Subcutaneous abdominal adipose tissue (tissue), 5 donors: Measurements from ENCODE around the gene SCAF8.

Experiments used
- H3K27ac ChIP-seq: one replicate; pipeline ENCODE4 v1.7.0; 2013; ENCODE audit warnings: low read depth, mild to moderate bottlenecking, inconsistent platforms, low read length, moderate library complexity
- H3K27me3 ChIP-seq, 5 donors: one replicate each; pipeline ENCODE4 v1.7.0; 2013; ENCODE audit warnings: low read length in 5 of 5, inconsistent platforms in 1 of 5; ENCODE audit not compliant: control insufficient read depth in 5 of 5, insufficient read depth in 4 of 5
- H3K36me3 ChIP-seq, 5 donors: one replicate each; pipeline ENCODE4 v1.7.0; 2013; ENCODE audit warnings: low read length in 5 of 5; ENCODE audit not compliant: control insufficient read depth in 5 of 5, insufficient read depth in 5 of 5
- H3K4me1 ChIP-seq, 5 donors: one replicate each; pipeline ENCODE4 v1.7.0; 2013; ENCODE audit warnings: low read length in 5 of 5, mild to moderate bottlenecking in 3 of 5, moderate library complexity in 1 of 5; ENCODE audit not compliant: control insufficient read depth in 5 of 5, insufficient read depth in 5 of 5
- H3K4me3 ChIP-seq, 5 donors: one replicate each; pipeline ENCODE4 v1.7.0; 2013; ENCODE audit warnings: low read length in 5 of 5, low read depth in 1 of 5
- H3K9ac ChIP-seq, 5 donors: one replicate each; pipeline ENCODE4 v1.7.0; 2013; ENCODE audit warnings: low read length in 5 of 5, mild to moderate bottlenecking in 4 of 5, moderate library complexity in 3 of 5
- H3K9me3 ChIP-seq, 5 donors: one replicate each; pipeline ENCODE4 v1.7.0; 2013; ENCODE audit warnings: low read length in 5 of 5; ENCODE audit not compliant: control insufficient read depth in 5 of 5
- donor health status: healthy.
- donor health status: healthy.
- donor health status: healthy.
- donor health status: healthy.
- donor health status: healthy.

Gene SCAF8

DNA sequence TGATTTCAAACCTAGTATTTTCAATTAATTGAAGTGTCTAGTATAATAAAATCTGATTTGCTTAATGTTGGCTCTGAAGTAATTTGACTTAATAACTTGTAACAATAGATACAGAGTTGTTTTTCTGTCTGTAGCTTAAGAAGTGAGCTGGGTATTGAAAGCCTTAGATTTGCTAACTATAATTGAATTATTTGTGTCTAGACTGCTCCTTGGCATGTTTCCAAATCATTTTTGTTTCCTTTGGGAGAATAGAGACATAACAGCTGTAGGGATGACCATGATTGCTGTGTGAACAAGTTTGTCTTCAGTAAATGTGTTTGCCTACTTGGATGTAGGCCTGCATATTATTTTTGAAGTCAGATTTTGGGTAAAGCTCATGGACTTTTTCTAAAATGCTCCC lies 115.4 kb downstream of the SCAF8 start:
- Histone ChIP-seq H3K27me3 (no peaks in the 10 kb centered on the region), H3K27ac (no peak overlapping the region), H3K4me1 (peaks cover 0 to 10% (median 5%) of the 10 kb centered on the region in 5 donors), H3K4me3 (no peak overlapping the region), H3K9ac (no peak overlapping the region), H3K36me3 (peaks cover 0 to 11% (median 3%) of the 10 kb centered on the region in 5 donors), H3K9me3 (no peaks in the 10 kb centered on the region)

DNA sequence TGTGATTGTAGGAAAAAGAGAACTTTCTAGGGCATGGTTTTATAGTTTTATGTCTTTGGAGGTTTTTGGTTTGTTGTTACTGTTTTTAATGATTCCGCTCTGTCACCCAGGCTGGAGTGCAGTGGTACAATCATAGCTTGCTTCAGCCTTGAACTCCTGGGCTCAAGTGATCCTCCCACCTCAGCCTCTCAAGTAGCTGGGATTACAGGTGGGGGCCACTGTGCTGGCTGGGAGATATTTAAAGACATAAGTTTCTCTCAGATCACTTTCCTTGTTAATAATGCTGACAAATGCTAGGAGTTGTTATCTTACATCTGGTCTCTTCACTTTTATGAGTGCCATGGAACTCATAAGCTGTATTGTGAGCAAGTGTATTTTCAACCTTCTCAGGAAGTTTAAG lies 116.3 kb downstream of the SCAF8 start:
- H3K4me1 ChIP-seq: peaks cover 0 to 10% (median 5%) of the 10 kb centered on the region in 5 donors
- no peaks in the 10 kb centered on the region for H3K9me3 ChIP-seq
- no peak overlapping the region for H3K4me3 ChIP-seq

DNA sequence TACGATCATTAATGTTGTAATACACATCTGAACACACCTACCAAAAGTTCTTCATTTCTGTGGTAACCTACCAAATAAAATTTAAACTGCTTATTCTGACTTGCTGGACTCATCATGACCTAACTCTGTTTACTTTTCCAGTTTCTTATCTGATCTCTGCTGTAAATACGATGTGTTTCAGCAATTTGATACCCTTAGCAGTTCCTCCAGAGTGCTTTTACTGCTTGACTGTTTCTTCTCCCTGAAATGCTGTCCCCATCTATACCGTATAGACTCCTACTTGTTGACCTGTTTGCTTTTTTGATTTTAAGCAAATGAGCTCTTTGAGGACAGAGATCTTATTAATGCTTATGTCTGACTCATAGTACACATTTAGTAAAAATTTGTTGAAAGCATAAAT lies 119.5 kb downstream of the SCAF8 start:
- no peaks in the 10 kb centered on the region for H3K27me3 ChIP-seq
- H3K4me1 ChIP-seq: peaks cover 0 to 10% (median 5%) of the 10 kb centered on the region in 5 donors
- no peak overlapping the region for H3K27ac ChIP-seq
- H3K36me3 ChIP-seq: peaks cover 0 to 11% (median 2%) of the 10 kb centered on the region in 5 donors
- no peak overlapping the region for H3K4me3 ChIP-seq
- H3K9me3 ChIP-seq: no peaks in the 10 kb centered on the region
- H3K9ac ChIP-seq: no peak overlapping the region

More for the DNA sequence above, 116.3 kb downstream of the SCAF8 start:
- Histone ChIP-seq H3K27ac (no peak overlapping the region), H3K9ac (no peak overlapping the region), H3K27me3 (no peaks in the 10 kb centered on the region), H3K36me3 (peaks cover 0 to 11% (median 3%) of the 10 kb centered on the region in 5 donors)

DNA sequence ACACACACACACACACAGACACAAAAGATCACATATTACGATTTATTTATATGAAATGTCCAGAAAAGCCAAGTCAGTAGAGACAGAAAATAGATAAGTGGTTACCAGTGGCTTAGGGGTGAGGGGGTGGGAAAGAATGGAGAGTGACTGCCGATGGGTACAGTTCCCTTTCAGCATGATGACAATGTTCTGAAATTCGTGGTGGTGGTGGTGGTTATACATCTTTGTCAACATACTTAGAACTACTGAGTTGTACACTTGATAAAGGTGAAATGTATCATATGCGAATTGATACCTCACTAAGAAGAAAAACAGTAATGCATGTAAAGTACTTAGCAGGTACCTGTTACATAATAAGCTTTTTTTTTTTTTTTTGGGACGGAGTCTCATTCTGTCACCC lies 124.3 kb downstream of the SCAF8 start:
- no peaks in the 10 kb centered on the region for H3K9me3 ChIP-seq
- no peaks in the 10 kb centered on the region for H3K4me1 ChIP-seq
- no peaks in the 10 kb centered on the region for H3K27me3 ChIP-seq
- no peak overlapping the region for H3K27ac ChIP-seq
- peaks cover 0 to 6% (median 0%) of the 10 kb centered on the region in 5 donors for H3K36me3 ChIP-seq
- no peak overlapping the region for H3K9ac ChIP-seq
- H3K4me3 ChIP-seq: no peak overlapping the region

DNA sequence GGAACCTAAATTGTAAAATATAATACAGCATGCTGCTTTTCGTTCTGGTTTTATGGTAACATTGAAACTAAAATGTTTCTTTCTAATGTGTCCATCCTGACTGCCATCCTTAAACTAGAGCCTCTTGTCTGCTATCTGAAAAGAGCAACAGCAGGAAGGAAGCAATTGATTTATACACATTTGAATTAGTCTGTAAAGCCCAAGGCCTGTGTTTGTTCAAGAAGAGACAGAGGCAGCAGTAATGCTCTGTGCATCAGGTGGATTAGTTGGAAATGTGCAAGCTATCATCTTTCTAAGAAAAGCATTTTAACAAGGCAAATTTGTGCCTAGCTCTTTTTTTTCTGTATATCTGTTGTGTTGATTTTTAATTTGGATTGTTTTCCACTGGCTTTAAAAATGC lies 128.6 kb downstream of the SCAF8 start:
- no peaks in the 10 kb centered on the region for H3K9me3 ChIP-seq
- no peak overlapping the region for H3K27ac ChIP-seq
- peaks cover 0 to 2% (median 0%) of the 10 kb centered on the region in 5 donors for H3K36me3 ChIP-seq
- no peaks in the 10 kb centered on the region for H3K27me3 ChIP-seq
- H3K4me1 ChIP-seq: peaks cover 0 to 3% (median 0%) of the 10 kb centered on the region in 5 donors
- H3K9ac ChIP-seq: no peak overlapping the region
- no peak overlapping the region for H3K4me3 ChIP-seq

DNA sequence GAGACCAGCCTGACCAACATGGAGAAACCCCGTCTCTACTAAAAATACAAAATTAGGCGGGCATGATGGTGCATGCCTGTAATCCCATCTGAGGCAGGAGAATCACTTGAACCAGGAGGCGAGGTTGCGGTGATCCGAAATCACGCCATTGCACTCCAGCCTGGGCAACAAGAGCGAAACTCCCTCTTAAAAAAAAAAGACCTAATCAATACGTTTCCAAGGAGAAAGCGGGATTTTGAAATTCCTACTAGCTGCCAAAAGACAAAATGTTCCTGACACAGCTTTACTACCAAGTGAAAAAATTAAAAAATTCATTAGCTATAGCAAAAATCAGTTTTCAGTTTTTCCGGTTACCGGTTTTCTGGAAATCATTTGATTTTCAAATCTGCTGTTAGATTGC lies 129.3 kb downstream of the SCAF8 start:
- peaks cover 0 to 3% (median 0%) of the 10 kb centered on the region in 5 donors for H3K4me1 ChIP-seq
- no peak overlapping the region for H3K27ac ChIP-seq

DNA sequence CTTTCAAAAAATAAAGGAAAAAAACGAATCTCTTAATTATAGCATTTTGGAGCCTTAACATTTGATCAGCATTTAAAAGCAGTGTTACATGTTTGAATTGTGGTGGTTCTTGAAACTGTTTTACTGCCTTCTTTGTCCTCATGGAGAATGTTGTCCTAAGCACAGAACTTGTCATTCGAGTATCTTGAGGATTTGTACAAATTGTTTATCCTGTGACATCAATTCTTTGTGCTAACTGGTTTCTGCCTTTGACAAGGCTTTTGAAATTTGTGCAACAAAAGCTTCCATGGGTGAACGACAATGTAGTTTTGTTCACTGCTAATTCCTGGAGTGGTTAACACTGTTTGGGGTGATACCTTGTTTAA lies 130.8 kb downstream of the SCAF8 start:
- Histone ChIP-seq H3K36me3 (peaks cover 0 to 2% (median 0%) of the 10 kb centered on the region in 5 donors), H3K27me3 (no peaks in the 10 kb centered on the region), H3K4me1 (peaks cover 0 to 3% (median 0%) of the 10 kb centered on the region in 5 donors), H3K27ac (no peak overlapping the region), H3K9me3 (no peaks in the 10 kb centered on the region), H3K9ac (no peak overlapping the region), H3K4me3 (no peak overlapping the region)

More for the DNA sequence above, 129.3 kb downstream of the SCAF8 start:
- Histone ChIP-seq H3K9ac (no peak overlapping the region), H3K27me3 (no peaks in the 10 kb centered on the region), H3K9me3 (no peaks in the 10 kb centered on the region), H3K36me3 (peaks cover 0 to 2% (median 0%) of the 10 kb centered on the region in 5 donors), H3K4me3 (no peak overlapping the region)

DNA sequence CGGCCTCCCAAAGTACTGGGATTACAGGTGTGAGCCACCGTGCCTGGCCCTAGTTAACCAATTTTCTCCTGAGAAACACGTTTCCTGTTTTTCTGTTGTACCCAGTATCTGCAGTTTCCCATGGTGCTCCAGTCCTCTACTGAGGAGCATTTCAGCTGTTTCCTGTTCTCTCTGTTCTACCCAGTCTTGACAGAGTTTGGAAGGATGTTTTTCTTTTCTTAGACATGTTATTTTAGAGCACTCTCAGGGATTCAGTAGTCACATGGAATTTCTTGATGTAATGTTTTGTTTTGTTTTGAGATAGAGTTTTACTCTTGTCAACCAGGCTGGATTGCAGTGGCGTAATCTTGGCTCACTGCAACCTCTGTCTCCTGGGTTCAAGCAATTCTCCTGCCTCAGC lies 132.1 kb downstream of the SCAF8 start:
- Histone ChIP-seq H3K36me3 (peaks cover 0 to 2% (median 0%) of the 10 kb centered on the region in 5 donors), H3K9me3 (no peaks in the 10 kb centered on the region), H3K27me3 (no peaks in the 10 kb centered on the region), H3K4me3 (no peak overlapping the region), H3K9ac (no peak overlapping the region), H3K4me1 (peaks cover 0 to 3% (median 0%) of the 10 kb centered on the region in 5 donors), H3K27ac (no peak overlapping the region)

DNA sequence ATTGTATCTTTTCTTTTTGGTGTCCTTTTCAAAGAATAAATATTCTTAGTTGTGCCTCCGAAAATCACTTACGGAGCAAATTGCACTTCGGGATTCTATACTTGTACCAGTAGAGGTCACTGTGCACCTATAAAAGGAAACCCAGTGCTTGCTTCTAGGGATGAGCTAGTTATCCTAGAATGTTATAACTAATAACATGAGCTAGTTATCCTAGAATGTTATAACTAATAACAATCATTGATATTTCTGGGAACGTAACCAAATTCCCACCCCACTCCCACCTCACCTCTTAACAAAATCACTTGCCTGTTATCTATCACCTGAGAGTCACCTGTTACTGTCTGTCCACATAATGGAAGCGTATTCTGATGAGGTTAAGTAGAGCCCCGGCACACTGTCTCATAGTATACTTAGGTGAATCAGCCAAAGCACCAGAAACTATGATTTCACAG lies 135.0 kb downstream of the SCAF8 start:
- no peaks in the 10 kb centered on the region for H3K27me3 ChIP-seq

DNA sequence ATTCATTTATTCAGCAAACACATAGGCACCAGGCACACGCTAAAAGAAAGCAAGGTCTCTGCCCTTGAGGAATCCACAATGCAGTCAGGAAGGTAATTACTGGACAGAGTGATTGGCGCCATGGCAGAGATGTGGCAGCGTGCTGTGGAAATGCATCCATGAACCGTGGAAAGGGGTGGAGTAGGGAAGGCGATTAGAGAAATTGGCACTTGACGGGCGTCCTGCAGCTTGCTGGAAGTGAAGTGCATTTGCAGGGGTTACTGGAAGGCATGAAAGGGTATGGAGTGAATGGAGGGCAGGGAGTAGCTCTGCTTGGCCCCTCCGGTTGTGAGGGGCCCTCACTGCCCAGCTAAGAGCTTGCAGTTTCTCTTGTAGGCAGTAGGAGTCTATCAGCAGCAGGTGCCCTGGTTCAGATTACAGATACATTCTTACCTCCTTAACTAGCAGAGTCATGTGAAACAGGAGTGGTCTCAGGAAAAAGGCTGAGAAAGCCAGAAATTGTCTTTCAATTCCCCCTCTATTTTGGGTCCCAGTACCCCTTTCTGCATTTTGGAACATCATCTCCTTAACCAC lies 139.4 kb downstream of the SCAF8 start:
- Histone ChIP-seq H3K27me3 (no peaks in the 10 kb centered on the region), H3K9me3 (no peaks in the 10 kb centered on the region), H3K4me3 (no peak overlapping the region), H3K27ac (no peak overlapping the region), H3K9ac (no peak overlapping the region), H3K4me1 (peaks cover 4 to 12% (median 11%) of the 10 kb centered on the region in 5 donors), H3K36me3 (peaks cover 0 to 7% (median 2%) of the 10 kb centered on the region in 5 donors)

More for the DNA sequence above, 135.0 kb downstream of the SCAF8 start:
- Histone ChIP-seq H3K9me3 (no peaks in the 10 kb centered on the region), H3K27ac (no peak overlapping the region), H3K9ac (no peak overlapping the region), H3K4me1 (peaks cover 0 to 3% (median 0%) of the 10 kb centered on the region in 5 donors), H3K4me3 (no peak overlapping the region), H3K36me3 (peaks cover 0 to 4% (median 0%) of the 10 kb centered on the region in 5 donors)
